ENCODE results near the gene TMEM139. TPM values are rescaled to one million over a fixed set of nuclear protein-coding genes. Genes with fewer than 3 reads are reported as not detected.

Gene TMEM139
- total RNA-seq, result 5.5 and 30.2 TPM in 2 replicates

DNA sequence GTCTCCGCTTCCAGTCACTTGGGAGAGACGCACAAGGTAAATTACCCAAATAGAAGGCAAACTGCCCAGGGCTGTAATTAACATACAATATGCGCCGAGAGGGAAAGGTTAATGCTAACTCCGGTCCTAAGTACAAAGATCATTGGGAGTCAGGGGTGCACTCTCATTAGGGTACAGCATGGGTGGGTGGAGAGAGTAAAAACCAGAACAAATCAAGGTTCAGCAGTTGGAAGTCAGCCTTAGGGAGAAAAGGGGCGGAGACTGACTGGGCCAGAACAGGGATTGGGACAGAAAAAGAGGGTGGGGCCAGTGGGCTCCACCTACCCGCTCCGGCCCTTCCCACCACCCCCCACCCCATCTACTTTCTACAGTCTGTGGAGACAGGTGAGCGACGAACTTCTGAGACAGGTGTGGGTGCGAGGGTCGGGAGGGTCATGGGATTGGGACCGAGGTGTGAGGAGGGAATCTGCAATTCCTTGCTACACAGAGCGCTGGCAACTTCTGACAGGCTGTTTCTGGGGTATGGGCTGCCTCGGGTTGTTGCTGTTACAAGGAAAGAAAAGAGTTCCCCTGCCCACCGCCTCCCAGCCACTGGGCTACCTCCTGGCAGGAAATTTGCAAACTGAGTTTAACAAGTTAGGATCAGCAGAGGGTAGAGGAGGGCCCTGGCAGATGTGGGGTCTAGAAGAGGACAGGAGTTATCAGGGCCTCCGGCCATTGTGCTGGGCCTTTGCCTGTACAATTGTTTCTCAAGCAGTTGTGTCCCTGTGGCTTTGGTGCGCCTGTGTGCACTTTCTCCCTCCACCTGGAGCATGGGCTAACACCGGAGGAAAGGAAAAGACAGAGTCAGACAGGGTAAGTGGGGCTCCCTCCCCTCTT, at the start of gene TMEM139:
Gene TMEM139 (plus strand): TSS at position 368 of the 879 bp plus-strand sequence. CDS start 1,000 bp downstream, outside the sequence.

DNA sequence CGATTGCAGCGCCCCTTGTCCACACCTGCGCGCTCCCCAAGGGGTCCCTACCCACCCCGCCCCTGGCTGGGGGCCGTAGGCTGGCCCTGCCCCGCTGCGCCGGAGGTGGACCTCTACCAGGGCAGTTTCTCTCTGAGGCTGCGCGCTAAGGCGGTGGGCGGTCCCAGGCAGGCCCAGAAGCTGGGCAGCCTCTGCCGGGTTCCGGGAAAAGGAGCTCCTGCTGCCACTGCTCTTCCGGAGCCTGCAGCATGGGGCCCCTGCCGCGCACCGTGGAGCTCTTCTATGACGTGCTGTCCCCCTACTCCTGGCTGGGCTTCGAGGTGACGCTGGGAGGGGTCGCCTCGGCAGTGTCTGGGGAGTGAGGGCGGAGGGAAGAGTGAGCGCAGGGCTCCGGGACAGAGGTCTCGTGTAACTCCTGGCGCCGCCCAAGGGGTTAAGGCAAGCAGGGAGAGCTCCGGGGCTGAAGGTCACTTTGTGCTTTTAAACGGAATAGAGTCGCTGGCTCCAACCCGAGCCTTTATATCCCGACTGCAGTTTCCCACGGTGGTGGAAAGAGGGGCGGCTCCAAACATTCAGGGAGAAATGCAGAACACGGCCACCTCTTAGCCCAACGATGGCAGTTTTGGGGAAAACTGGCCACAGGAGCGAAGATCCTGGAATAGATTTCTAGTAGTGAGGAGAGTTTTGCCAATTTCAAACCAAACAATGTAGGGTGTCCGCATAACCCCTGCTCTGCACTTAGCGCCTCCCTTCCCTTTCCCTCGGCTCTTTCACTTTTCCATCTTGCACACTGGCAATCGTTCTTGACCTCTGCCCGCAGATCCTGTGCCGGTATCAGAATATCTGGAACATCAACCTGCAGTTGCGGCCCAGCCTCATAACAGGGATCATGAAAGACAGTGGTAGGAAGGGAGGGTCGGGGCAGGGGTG, 21.2 kb upstream of the TMEM139 start, which contains the start of gene GSTK1:
Gene GSTK1 (plus strand): TSS at position 176 of the 930 bp plus-strand sequence. CDS start 73 bp downstream, at position 249.

GRCh38 chr7:143287935-143288826, 3.4 kb downstream of the TMEM139 start, which contains the start of gene CASP2:
Gene CASP2, plus strand, starts transcription at chr7:143288351. Its CDS starts 105 bp downstream, at chr7:143288456.

DNA sequence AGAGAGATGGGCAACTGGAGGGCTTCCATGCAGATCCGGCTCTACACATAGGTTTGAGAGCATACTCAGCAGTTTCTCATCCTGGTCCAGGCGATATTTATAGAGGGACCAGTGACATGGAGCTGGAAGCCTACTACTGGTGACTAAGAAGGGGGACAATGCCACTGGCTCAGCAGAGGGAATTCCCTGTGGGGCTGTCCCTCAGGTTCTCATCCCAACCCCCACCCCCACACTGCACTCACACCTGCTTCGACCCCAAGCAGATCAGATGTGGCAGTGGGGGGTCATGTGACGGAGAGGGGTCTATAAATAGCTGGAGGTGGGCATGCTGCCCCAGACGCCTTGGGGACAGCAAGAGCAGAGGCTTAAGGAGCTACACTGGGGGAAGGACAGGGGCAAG, 31.0 kb downstream of the TMEM139 start, which contains the start of gene CLCN1:
Gene CLCN1 (plus strand): TSS at position 336 of the 400 bp plus-strand sequence. CDS start 102 bp downstream, outside the sequence.

Other genes with a start within 250 kb of the TMEM139 start
- not detected in 2 replicates for gene OR6V1, start 232.6 kb upstream of the TMEM139 start, total RNA-seq
- gene PIP, start 152.9 kb upstream of the TMEM139 start, total RNA-seq, result not detected in 2 replicates
- not detected in 2 replicates for gene TAS2R39, start 101.5 kb upstream of the TMEM139 start, total RNA-seq
- not detected in 2 replicates for gene TAS2R40, start 62.9 kb upstream of the TMEM139 start, total RNA-seq
- 125 and 234 TPM in 2 replicates for gene GSTK1, start 21.5 kb upstream of the TMEM139 start, total RNA-seq
- gene CASP2, start 3.4 kb downstream of the TMEM139 start, total RNA-seq, result 16.2 and 17.8 TPM in 2 replicates
- not detected in 2 replicates for gene CLCN1, start 31.2 kb downstream of the TMEM139 start, total RNA-seq
- 0.33 and 2.2 TPM in 2 replicates for gene FAM131B, start 77.8 kb downstream of the TMEM139 start, total RNA-seq
- 284 and 314 TPM in 2 replicates for gene ZYX, start 96.4 kb downstream of the TMEM139 start, total RNA-seq
- 0.33 and 1.6 TPM in 2 replicates for gene EPHA1, start 123.9 kb downstream of the TMEM139 start, total RNA-seq
- not detected in 2 replicates for gene TAS2R60, start 158.5 kb downstream of the TMEM139 start, total RNA-seq
- not detected in 2 replicates for gene TAS2R41, start 192.9 kb downstream of the TMEM139 start, total RNA-seq